Right lobe of liver (tissue), 6 donors: ENCODE measurements around the gene AK3. TPM values are rescaled to one million over a fixed set of nuclear protein-coding genes. Genes with fewer than 3 reads are reported as not detected.

Source experiments
- ATAC-seq, 4 donors: fragments of 200-7000 bp; cut with Tn5 transposase; one replicate each; pipeline ENCODE4 v1.9.1; 2020; ENCODE audit warnings: mild to moderate bottlenecking in 4 of 4, moderate library complexity in 4 of 4
- DNase-seq, 3 donors: peaks; one replicate each; pipeline ENCODE4 v3.0.0-alpha.2; 2020
- H3K27ac ChIP-seq, 3 donors: fragments of 200-600 bp; one replicate each; pipeline ENCODE4 v1.8.0; 2022
- H3K27me3 ChIP-seq, 2 donors: fragments of 200-600 bp; one replicate each; pipeline ENCODE4 v1.8.0; 2022
- H3K36me3 ChIP-seq, 4 donors: fragments of 200-600 bp; sonication (generic) in 1 of 4; one replicate each; pipeline versions ENCODE4 v1.5.1 to v1.8.0; 2017 to 2022; ENCODE audit warnings: control low read depth in 1 of 4
- H3K4me1 ChIP-seq, 4 donors: fragments of 200-600 bp; sonication (generic) in 1 of 4; one replicate each; pipeline versions ENCODE4 v1.5.1 to v1.8.0; 2017 to 2022; ENCODE audit warnings: control low read depth in 1 of 4
- H3K4me3 ChIP-seq, 3 donors: fragments of 200-600 bp; one replicate each; pipeline ENCODE4 v1.8.0; 2022
- H3K9me3 ChIP-seq, 4 donors: fragments of 200-600 bp; sonication (generic) in 1 of 4; one replicate each; pipeline versions ENCODE4 v1.5.1 to v1.8.0; 2017 to 2022; ENCODE audit warnings: control low read depth in 1 of 4
- CTCF ChIP-seq, 4 donors: fragments of 200-600 bp in 3 of 4; fragments of 450-650 bp in 1 of 4; IDR thresholded peaks; one replicate each; pipeline versions ENCODE4 v1.5.1 to v1.8.0; 2016 to 2022; ENCODE audit warnings: antibody characterized with exemption in 4 of 4, mild to moderate bottlenecking in 2 of 4
- POLR2A ChIP-seq: fragments of 450-650 bp; IDR thresholded peaks from one replicate; pipeline ENCODE4 v1.6.1; 2017; ENCODE audit warnings: antibody characterized with exemption, mild to moderate bottlenecking
- WGBS: methylation state at CpG from one replicate; pipeline ENCODE4 v1.1.6; 2018; ENCODE audit warnings: low coverage, low lambda C conversion rate; ENCODE audit not compliant: insufficient coverage; ENCODE audit errors: missing lambda C conversion rate; 5-methylcytosine and 5-hydroxymethylcytosine counted together
- intact Hi-C, 2 donors: fragments of 100-400 bp; cut with DNase I; formaldehyde crosslinking; loops; one replicate each; pipeline versions ENCODE4 v1.11.2 to v1.14.1; 2022
- total RNA-seq, 6 experiments: library from RNA; depleted of rRNA in 2 of 6; stranded (reverse); fragments of >200 nt in 2 of 6; fragmentation: NEBNext Ultra II Directional in 3 of 6; extraction: Animal tissue kit (Norgen Biotek cat#: 25700) in 3 of 6; gene quantifications; one replicate each; pipeline versions ENCODE4 v1.1.0 to v1.2.4, GENCODE V29; 2016 to 2023
- donor health status: DM: no; HTN: yes; CAD: no.
- donor health status: DM: no; HTN: no; CAD: no.
- donor health status: DM: no; HTN: no; CAD: no.
- donor health status: DM: no; HTN: yes; CAD: no.
- donor health status: DM: no; HTN: yes; CAD: no.

AK3 gene
- total RNA-seq, 6 experiments from 2014 or later = 72.4 to 131 (median 99.5) TPM

DNA sequence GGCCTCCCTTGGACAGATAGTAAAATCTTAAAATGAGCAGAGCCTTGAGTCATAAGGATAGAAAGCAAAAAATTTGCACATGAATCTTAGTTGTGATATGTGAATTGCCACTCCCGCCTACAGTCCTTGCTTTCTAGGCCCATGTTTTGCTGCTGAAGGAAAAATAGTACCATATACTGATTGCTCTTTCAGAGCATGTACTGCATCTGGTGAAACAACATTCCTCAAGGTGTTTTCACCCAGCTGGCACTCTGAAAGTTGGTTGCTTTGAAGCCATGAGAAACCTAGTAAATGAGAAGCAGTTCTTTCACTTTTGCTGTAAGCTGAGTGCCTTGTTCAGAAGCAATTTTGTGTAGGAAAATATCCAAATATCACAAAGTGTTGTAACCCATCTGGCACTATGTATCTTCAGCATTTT is 51.3 kb downstream of the AK3 start:
- no peak overlapping the region for H3K27ac ChIP-seq
- intact Hi-C loops = no loop called here
- H3K4me1 ChIP-seq = no peaks in the 10 kb centered on the region
- no peak for DNase-seq
- no peaks in the 10 kb centered on the region for H3K27me3 ChIP-seq
- WGBS = 85% methylated on average over 1 of the region's 1 CpG
- peaks cover 0 to 41% (median 3%) of the 10 kb centered on the region in 4 donors for H3K36me3 ChIP-seq
- ATAC-seq = no peak
- no peaks in the 10 kb centered on the region for H3K9me3 ChIP-seq
- TF ChIP-seq POLR2A = no peak
- no peak overlapping the region for H3K4me3 ChIP-seq

GRCh38 chr9:4689021-4689420 is 52.0 kb downstream of the AK3 start:
- Histone ChIP-seq H3K27me3 (no peaks in the 10 kb centered on the region), H3K27ac (no peak overlapping the region), H3K9me3 (no peaks in the 10 kb centered on the region), H3K4me3 (no peak overlapping the region), H3K36me3 (peaks cover 0 to 36% (median 3%) of the 10 kb centered on the region in 4 donors), H3K4me1 (no peaks in the 10 kb centered on the region)
- WGBS = 63% methylated on average over 1 of the region's 2 CpGs
- ATAC-seq = no peak
- intact Hi-C loops = no loop called here
- TF ChIP-seq POLR2A = no peak
- TF ChIP-seq CTCF (IDR thresholded peaks at IDR 0.05) = no peak
- no peak for DNase-seq

DNA sequence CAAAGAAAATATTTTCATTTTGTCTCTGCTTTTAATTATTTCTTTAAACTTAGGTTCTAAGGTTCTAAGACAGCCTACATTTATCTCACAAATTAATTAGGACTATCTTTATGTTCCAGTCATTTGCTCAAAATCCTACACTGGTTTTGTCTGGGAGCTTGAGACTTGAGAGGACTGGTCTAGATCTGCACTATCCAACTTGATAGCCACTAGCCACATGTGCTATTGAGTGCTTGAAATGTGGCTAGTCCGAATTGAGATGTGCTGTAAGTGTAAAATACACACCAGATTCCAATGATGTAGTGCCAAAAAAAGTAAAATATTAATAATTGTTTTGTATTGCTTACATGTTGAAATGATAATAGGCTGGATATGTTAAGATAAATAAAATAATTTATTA is 54.4 kb downstream of the AK3 start:
- Histone ChIP-seq H3K27me3 (no peaks in the 10 kb centered on the region), H3K4me3 (no peak overlapping the region), H3K9me3 (no peaks in the 10 kb centered on the region), H3K36me3 (peaks cover 0 to 32% (median 3%) of the 10 kb centered on the region in 4 donors), H3K4me1 (peaks cover 0 to 2% (median 0%) of the 10 kb centered on the region in 4 donors), H3K27ac (no peak overlapping the region)
- no peak for DNase-seq
- TF ChIP-seq CTCF (IDR thresholded peaks at IDR 0.05) = no peak
- TF ChIP-seq POLR2A = no peak
- 19% methylated on average over 1 of the region's 1 CpG for WGBS
- no peak for ATAC-seq
- intact Hi-C loops = no loop called here

GRCh38 chr9:4686112-4686511 is 54.9 kb downstream of the AK3 start:
- Histone ChIP-seq H3K4me1 (peaks cover 0 to 7% (median 0%) of the 10 kb centered on the region in 4 donors), H3K36me3 (peaks cover 0 to 32% (median under 1%) of the 10 kb centered on the region in 4 donors), H3K9me3 (no peaks in the 10 kb centered on the region), H3K27me3 (no peaks in the 10 kb centered on the region), H3K4me3 (no peak overlapping the region), H3K27ac (no peak overlapping the region)
- DNase-seq (no peak), ATAC-seq (peak in 1 of 4 donors; percentile 40)
- TF ChIP-seq POLR2A (no peak), CTCF (IDR thresholded peaks at IDR 0.05) (no peak)
- 60% methylated on average over 2 of the region's 4 CpGs for WGBS
- intact Hi-C loops = no loop called here

- intact Hi-C loops = no loop called here
- Histone ChIP-seq H3K9me3 (no peaks in the 10 kb centered on the region), H3K27me3 (no peaks in the 10 kb centered on the region), H3K4me3 (no peak overlapping the region), H3K27ac (no peak overlapping the region), H3K4me1 (peaks cover 0 to 10% (median 0%) of the 10 kb centered on the region in 4 donors), H3K36me3 (peaks cover 0 to 32% (median 0%) of the 10 kb centered on the region in 4 donors)
- TF ChIP-seq POLR2A = no peak
- TF ChIP-seq CTCF (IDR thresholded peaks at IDR 0.05) = no peak
- DNase-seq = no peak
- 92% methylated on average over 4 of the region's 4 CpGs for WGBS
- no peak for ATAC-seq
Observed at GRCh38 chr9:4684820-4685219, 56.2 kb downstream of the AK3 start.
